K562 (cell line): ENCODE results near the gene REEP6. TPM values are rescaled to one million over a fixed set of nuclear protein-coding genes. Genes with fewer than 3 reads are reported as not detected.
A peak's percentile ranks its signal among the peaks of the same experiment; 100 is the strongest.

Source experiments
- ATAC-seq: fragments of 200-7000 bp; cut with Tn5 transposase; 3 replicates; pipeline ENCODE4 v1.9.1; 2020; ENCODE audit warnings: moderate library complexity
- BruUV-seq: library from RNA; stranded (reverse); fragments of 400-500 nt; replicated peaks from 2 replicates; lab custom pipeline; 2021; lab: Mats Ljungman, UMichigan
- CTCF ChIA-PET: fragments of 300-600 bp; formaldehyde crosslinking; extraction: SDS; loops from one replicate; lab custom pipeline; 2021; ENCODE audit warnings: low intra/inter-chr PET ratio; lab: Yijun Ruan, JAX
- POLR2A ChIA-PET: fragments of 300-600, 350-650 bp; sonication (Branson Sonifier 250); formaldehyde crosslinking; extraction: SDS; loops from one replicate; lab custom pipeline; 2021; ENCODE audit warnings: antibody characterized with exemption, inconsistent platforms; lab: Yijun Ruan, JAX
- DNase-seq, 4 experiments: peaks; one replicate each; pipeline versions ENCODE4 v3.0.0 to v3.0.0-alpha.2; 2011 to 2018; ENCODE audit warnings: low spot score in 3 of 4, mixed read lengths in 3 of 4; ENCODE audit errors: extremely low read depth in 1 of 4
- FAIRE-seq: peaks from 2 replicates; lab custom pipeline; 2011; peaks lifted over from hg19 to GRCh38; lab: Jason Lieb, UNC
- H2AFZ ChIP-seq: 2 replicates; pipeline ENCODE4 v1.6.0; 2011; ENCODE audit warnings: low read depth, low read length, control low read depth, inconsistent platforms
- H3K27ac ChIP-seq: fragments of 200-600 bp; 3 replicates; pipeline ENCODE4 v1.8.0; 2011; ENCODE audit warnings: low read depth, mild to moderate bottlenecking, control low read depth, inconsistent platforms, low read length, moderate library complexity, mixed read lengths; ENCODE audit errors: extremely low read depth
- H3K27me3 ChIP-seq, 2 experiments: fragments of 300-600 bp in 1 of 2; 2 replicates in 1 of 2; 3 replicates in 1 of 2; pipeline versions ENCODE4 v1.6.0 to v1.8.0; 2011; ENCODE audit warnings: inconsistent platforms in 2 of 2, low read length in 2 of 2, mild to moderate bottlenecking in 1 of 2, mixed read lengths in 1 of 2, moderate library complexity in 1 of 2; ENCODE audit not compliant: control insufficient read depth in 2 of 2, insufficient read depth in 2 of 2
- H3K36me3 ChIP-seq: fragments of 300-600 bp; 3 replicates; pipeline ENCODE4 v1.8.0; 2011; ENCODE audit warnings: mild to moderate bottlenecking, low read length, inconsistent platforms; ENCODE audit not compliant: control insufficient read depth, insufficient read depth
- H3K4me1 ChIP-seq, 2 experiments: fragments of 200-600 bp in 1 of 2; replicated peaks in 1 of 2; 2 replicates in 1 of 2; 3 replicates in 1 of 2; pipeline versions ENCODE4 v1.5.1 to v1.8.0; 2011; ENCODE audit warnings: inconsistent platforms in 2 of 2, low read length in 2 of 2, mild to moderate bottlenecking in 1 of 2, mixed read lengths in 1 of 2, moderate library complexity in 1 of 2; ENCODE audit not compliant: control insufficient read depth in 2 of 2, insufficient read depth in 2 of 2
- H3K4me2 ChIP-seq: 2 replicates; pipeline ENCODE4 v1.6.1; 2011; ENCODE audit warnings: low read length, control low read depth, inconsistent platforms, mixed read lengths; ENCODE audit not compliant: insufficient read depth
- H3K4me3 ChIP-seq: fragments of 200-600 bp; sonication (generic), shearing (Covaris generic); 2 replicates; pipeline ENCODE4 v1.5.1; 2016; ENCODE audit warnings: control low read depth, inconsistent platforms
- H3K79me2 ChIP-seq: fragments of 200-600 bp; 3 replicates; pipeline ENCODE4 v1.8.0; 2011; ENCODE audit warnings: low read length, inconsistent platforms; ENCODE audit not compliant: control insufficient read depth, insufficient read depth
- H3K9ac ChIP-seq, 2 experiments: 2 replicates each; pipeline versions ENCODE4 v1.6.0 to v1.6.1; 2011; ENCODE audit warnings: low read depth in 2 of 2, low read length in 2 of 2, control low read depth in 1 of 2, inconsistent platforms in 1 of 2, mild to moderate bottlenecking in 1 of 2, mixed read lengths in 1 of 2; ENCODE audit not compliant: insufficient read depth in 1 of 2
- H3K9me1 ChIP-seq: one replicate; pipeline ENCODE4 v1.6.0; 2011; ENCODE audit warnings: inconsistent platforms, mild to moderate bottlenecking, low read length, moderate library complexity; ENCODE audit not compliant: control insufficient read depth, insufficient read depth
- H3K9me3 ChIP-seq: replicated peaks from 2 replicates; pipeline ENCODE4 v1.5.1; 2011; ENCODE audit warnings: low read depth, low read length, inconsistent platforms; ENCODE audit not compliant: control insufficient read depth, insufficient read depth
- H4K20me1 ChIP-seq: replicated peaks from 2 replicates; pipeline ENCODE4 v1.6.1; 2011; ENCODE audit warnings: low read length, inconsistent platforms, mixed read lengths; ENCODE audit not compliant: control insufficient read depth, insufficient read depth
- HNRNPL ChIP-seq: fragments of 200-400 bp; formaldehyde crosslinking; IDR thresholded peaks from 2 replicates; pipeline ENCODE4 v1.6.1; 2017; ENCODE audit warnings: low read depth, mild to moderate bottlenecking, low read length
- MXI1 ChIP-seq: IDR thresholded peaks from 2 replicates; pipeline ENCODE4 v1.6.1; 2011; ENCODE audit warnings: low read depth, mild to moderate bottlenecking, improper control_type of control experiment, low read length
- NELFE ChIP-seq: IDR thresholded peaks from 2 replicates; pipeline ENCODE4 v1.6.1; 2011; ENCODE audit warnings: mild to moderate bottlenecking; ENCODE audit not compliant: insufficient read depth, insufficient read length
- PCBP1 ChIP-seq: fragments of 200-400 bp; formaldehyde crosslinking; IDR thresholded peaks from 2 replicates; pipeline ENCODE4 v1.6.1; 2018; ENCODE audit warnings: mild to moderate bottlenecking, low read depth, low read length; ENCODE audit not compliant: poor library complexity, severe bottlenecking
- POLR2G ChIP-seq: fragments of 200-400 bp; formaldehyde crosslinking; IDR thresholded peaks from 2 replicates; pipeline ENCODE4 v1.6.1; 2017; ENCODE audit warnings: low read depth, mild to moderate bottlenecking, antibody characterized with exemption, low read length, moderate library complexity
- RBFOX2 ChIP-seq: fragments of 200-400 bp; formaldehyde crosslinking; IDR thresholded peaks from 2 replicates; pipeline ENCODE4 v1.6.1; 2017; ENCODE audit warnings: low read depth, mild to moderate bottlenecking, low read length, moderate library complexity
- whole genome bisulfite sequencing: fragments of 100-300 bp; shearing (Covaris generic); methylation state at CpG from one replicate; pipeline ENCODE4 v1.1.6; 2016; ENCODE audit warnings: low coverage, mixed read lengths; ENCODE audit not compliant: insufficient coverage; ENCODE audit errors: missing lambda C conversion rate; 5-methylcytosine and 5-hydroxymethylcytosine counted together
- in situ Hi-C: fragments of 300-500 bp; cut with MboI; formaldehyde crosslinking; loops from 4 replicates; pipeline ENCODE4 v1.15.0; 2018; ENCODE audit warnings: inconsistent platforms, mixed read lengths
- intact Hi-C: fragments of 100-400 bp; cut with micrococcal nuclease; formaldehyde crosslinking; loops from 2 replicates; pipeline ENCODE4 v1.14.2; 2022
- polyA plus RNA-seq, 8 experiments: library from polyadenylated mRNA; depleted of rRNA in 4 of 8; stranded (reverse) in 5 of 8; unstranded in 3 of 8; fragments of >200 nt; fragmentation: Nextera tagmentation in 2 of 8; fragmentation: Illumina TruSeq in 1 of 8; extraction: Ambion mirVana in 2 of 8; extraction: Trizol in 1 of 8; gene quantifications; 2 replicates each; pipeline versions ENCODE4 v1.2.1 to v1.2.3, GENCODE V29; 2011 to 2014; ENCODE audit warnings: inconsistent platforms in 1 of 8, missing spikeins in 1 of 8
- total RNA-seq, 7 experiments: library from RNA; depleted of rRNA in 6 of 7; stranded (reverse); fragments of >200 nt in 6 of 7; fragmentation: Illumina TruSeq in 2 of 7; extraction: Trizol in 2 of 7; gene quantifications; 2 replicates each; pipeline versions ENCODE4 v1.2.1 to v1.2.3, GENCODE V29; 2011 to 2021; ENCODE audit warnings: low replicate concordance in 1 of 7
- TF ChIP-seq, protein P1 (sequence below): IDR thresholded peaks from 3 replicates; pipeline ENCODE4 v1.6.1; 2011; ENCODE audit warnings: borderline replicate concordance, mild to moderate bottlenecking, moderate library complexity; ENCODE audit not compliant: insufficient read length; ENCODE audit errors: extremely low read depth

The REEP6 gene
- total and polyA plus RNA-seq, 9 of the 15 experiments (the other 6 are each of a cell fraction or from before 2014, with no cell fraction given), result 1.2 to 64.2 (median 12.7) TPM

DNA sequence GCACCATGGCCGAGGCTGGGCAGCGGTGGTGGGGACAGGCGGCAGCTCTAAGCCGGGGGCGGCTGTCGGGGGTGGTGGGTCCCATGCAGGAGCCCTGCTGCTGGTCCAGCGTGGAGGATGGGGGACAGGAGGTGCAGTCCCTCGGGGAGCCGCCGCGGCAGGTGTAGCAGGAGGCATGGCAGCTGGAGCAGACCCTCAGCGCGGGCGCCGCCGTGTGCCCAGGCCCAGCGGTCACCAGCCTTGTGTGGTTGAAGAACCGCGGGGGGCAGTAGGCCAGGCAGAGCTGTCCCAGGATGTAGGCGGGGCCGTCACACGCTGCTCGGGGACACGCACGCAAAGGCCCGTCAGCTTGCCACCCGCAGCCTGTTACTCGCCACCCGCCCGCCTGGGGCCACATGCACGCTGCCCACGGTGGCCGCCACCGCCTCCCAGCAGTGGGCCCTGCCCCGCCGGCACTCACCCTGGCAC is 9.1 kb upstream of the REEP6 start:
- DNase-seq (no peak), ATAC-seq (no peak), FAIRE-seq (no peak)
- POLR2A ChIA-PET, result interaction anchor here (1.0 kb wide), 1 partner anchor 9 kb away, joined by 4 read pairs; the partner anchor contains the start of gene REEP6
- Histone ChIP-seq H3K27me3 (no peaks in the 10 kb centered on the region), H3K4me3 (no peak overlapping the region), H3K36me3 (peaks cover 6% of the 10 kb centered on the region; the same call in 2 of the 3 replicates), H3K9ac (peak overlapping the region in 1 of 2 experiments; percentile 77; a peak in 1 of 4 replicates), H3K9me3 (no peaks in the 10 kb centered on the region; the same call in 1 of the 2 replicates), H4K20me1 (no peaks in the 10 kb centered on the region), H2AFZ (no peak overlapping the region), H3K9me1 (no peaks in the 10 kb centered on the region), H3K27ac (no peak overlapping the region), H3K4me1 (peaks cover 5 to 57% of the 10 kb centered on the region in 2 experiments; a peak in 4 of 5 replicates), H3K79me2 (peaks cover 21% of the 10 kb centered on the region), H3K4me2 (no peak overlapping the region)
- BruUV-seq, result no TSS peak
- CTCF ChIA-PET, result no interaction called here
- TF ChIP-seq NELFE (no peak), MXI1 (no peak), HNRNPL (peak; percentile 93), POLR2G (peak; percentile 39; the same call in 1 of the 2 replicates), PCBP1 (peak; percentile 67), RBFOX2 (peak; percentile 10; the same call in 1 of the 2 replicates)
- TF ChIP-seq, protein P1, sequence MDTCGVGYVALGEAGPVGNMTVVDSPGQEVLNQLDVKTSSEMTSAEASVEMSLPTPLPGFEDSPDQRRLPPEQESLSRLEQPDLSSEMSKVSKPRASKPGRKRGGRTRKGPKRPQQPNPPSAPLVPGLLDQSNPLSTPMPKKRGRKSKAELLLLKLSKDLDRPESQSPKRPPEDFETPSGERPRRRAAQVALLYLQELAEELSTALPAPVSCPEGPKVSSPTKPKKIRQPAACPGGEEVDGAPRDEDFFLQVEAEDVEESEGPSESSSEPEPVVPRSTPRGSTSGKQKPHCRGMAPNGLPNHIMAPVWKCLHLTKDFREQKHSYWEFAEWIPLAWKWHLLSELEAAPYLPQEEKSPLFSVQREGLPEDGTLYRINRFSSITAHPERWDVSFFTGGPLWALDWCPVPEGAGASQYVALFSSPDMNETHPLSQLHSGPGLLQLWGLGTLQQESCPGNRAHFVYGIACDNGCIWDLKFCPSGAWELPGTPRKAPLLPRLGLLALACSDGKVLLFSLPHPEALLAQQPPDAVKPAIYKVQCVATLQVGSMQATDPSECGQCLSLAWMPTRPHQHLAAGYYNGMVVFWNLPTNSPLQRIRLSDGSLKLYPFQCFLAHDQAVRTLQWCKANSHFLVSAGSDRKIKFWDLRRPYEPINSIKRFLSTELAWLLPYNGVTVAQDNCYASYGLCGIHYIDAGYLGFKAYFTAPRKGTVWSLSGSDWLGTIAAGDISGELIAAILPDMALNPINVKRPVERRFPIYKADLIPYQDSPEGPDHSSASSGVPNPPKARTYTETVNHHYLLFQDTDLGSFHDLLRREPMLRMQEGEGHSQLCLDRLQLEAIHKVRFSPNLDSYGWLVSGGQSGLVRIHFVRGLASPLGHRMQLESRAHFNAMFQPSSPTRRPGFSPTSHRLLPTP, result no peak
- in situ Hi-C loops (no loop called here), intact Hi-C loops (no loop called here)
- WGBS, result 86% methylated on average over 19 of the region's 36 CpGs
